CD4-positive, alpha-beta T cell treated with Interleukin-12 subunit alpha and Interleukin-12 subunit beta, for 1 hour (primary cell): ENCODE results near the gene CHRNE.
"Not testable (repeated sequence)": the region's sequence is repeated elsewhere in the genome, so short reads cannot be mapped to it uniquely, and the experiment has no call there.

Experiments
- DNase-seq: peaks from one replicate; pipeline ENCODE4 v3.0.0-alpha.2; 2020

CHRNE gene

GRCh38 chr17:4881761-4882555 is 20.9 kb downstream of the CHRNE start:
- DNase-seq, result peak; percentile 73

DNA sequence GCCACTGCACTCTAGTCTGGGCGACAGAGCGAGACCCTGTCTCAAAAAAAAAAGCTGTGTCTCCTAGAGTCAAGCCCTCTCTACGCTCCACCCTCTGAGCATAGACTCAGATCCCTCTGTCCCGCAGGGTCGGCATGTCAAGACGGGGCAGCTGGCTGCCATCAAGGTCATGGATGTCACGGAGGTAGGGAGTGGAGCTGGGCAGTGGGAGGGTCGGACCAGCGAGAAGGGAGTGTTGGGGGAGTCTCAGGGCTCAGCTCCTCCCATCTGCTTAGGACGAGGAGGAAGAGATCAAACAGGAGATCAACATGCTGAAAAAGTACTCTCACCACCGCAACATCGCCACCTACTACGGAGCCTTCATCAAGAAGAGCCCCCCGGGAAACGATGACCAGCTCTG is 22.0 kb downstream of the CHRNE start:
- no peak for DNase-seq

DNA sequence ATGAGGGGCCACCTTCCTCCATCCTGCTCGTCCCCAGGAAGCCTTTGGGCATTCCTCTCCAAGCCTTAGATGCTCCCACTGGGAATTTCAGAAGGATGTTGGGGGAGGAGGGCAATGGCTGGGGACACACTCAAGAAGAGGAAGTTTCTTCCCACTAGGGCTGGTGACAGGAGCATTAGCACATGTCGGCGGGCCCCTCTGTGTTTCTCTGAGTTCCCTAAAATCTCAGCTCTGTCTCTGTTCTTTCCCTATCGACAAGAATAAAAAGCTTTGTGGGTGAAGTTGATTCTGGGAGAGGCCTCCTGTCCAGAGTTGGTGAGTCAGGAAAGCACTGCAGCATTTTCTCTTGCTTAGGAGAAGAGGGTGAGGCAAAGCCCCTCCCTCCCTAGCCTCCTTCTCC is 23.3 kb downstream of the CHRNE start:
- DNase-seq, result no peak

- no peak for DNase-seq
Measured at GRCh38 chr17:4877089-4877488, 25.8 kb downstream of the CHRNE start.

DNA sequence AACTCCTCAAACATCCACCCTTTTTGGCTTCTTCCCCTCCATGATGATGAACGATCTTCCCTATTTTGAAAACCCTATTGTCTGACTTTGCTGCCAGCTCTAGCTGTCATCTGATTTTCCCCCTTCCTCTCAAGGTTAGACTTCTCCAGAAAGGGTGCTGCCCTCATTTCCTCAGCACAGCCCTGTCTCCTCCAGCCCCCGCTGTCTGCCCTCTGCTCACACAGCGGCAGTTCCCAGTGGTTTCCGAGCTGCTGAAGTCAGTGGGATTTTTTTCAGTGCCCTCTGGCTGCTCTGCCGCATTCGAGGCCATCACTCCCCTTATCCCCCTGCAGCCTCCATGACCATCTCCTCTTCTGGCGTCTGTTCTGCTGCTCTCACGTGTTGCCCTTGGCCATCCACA is 30.1 kb downstream of the CHRNE start:
- DNase-seq, result no peak

GRCh38 chr17:4870855-4871254 is 32.0 kb downstream of the CHRNE start:
- DNase-seq, result no peak

DNA sequence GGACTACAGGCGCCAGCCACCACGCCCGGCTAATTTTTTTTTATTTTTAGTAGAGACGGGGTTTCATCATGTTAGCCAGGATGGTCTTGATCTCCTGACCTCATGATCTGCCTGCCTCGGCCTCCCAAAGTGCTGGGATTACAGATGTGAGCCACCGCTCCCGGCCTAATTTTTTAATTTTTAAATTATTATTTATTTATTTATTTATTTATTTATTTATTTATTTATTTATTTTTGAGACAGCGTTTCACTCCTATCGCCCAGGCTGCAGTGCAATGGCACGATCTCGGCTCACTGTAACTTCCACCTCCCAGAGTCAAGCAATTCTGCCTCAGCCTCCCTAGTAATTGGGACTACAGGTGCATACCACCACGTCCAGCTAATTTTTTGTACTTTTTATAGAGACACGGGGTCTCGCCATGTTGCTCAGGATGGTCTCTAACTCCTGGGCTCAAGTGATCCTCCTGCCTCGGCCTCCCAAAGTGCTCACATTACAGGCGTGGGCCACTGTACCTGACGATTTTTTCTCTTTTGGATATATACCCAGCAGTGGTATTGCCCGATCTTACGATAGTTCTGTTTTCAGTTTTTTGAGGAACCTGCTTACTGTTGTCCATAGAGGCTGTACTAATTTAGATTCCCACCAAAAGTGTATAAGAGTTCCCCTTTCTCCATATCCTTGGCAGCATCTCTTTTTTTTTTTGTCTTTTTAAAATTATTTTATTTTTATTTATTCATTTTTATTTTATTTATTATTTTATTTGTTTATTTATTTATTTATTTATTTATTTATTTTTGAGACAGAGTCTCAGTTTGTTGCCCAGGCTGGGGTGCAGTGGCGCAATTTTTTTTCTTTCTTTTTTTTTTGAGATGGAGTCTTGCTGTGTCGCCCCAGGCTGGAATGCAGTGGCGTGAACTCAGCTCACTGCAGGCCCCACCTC is 33.6 kb downstream of the CHRNE start:
- not testable (repeated sequence) for DNase-seq

DNA sequence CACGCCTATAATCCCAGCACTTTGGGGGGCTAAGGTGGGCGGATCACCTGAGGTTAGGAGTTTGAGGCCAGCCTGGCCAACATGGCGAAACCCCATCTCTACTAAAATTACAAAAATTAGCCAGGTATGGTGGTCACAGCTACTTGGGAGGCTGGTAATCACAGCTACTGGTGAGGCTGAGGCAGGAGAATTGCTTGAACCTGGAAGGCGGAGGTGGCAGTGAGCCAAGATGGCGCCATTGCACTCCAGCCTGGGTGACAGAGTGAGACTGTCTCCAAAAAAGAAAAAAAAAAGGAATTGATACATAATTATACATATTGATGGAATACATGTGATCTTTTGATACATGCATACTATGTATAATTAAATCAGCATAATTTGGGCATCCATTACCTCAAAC is 35.4 kb downstream of the CHRNE start:
- DNase-seq, result not testable (repeated sequence)

- no peak for DNase-seq
Measured at GRCh38 chr17:4863321-4863720, 39.6 kb downstream of the CHRNE start.

- no peak for DNase-seq
Measured at GRCh38 chr17:4862720-4863119, 40.2 kb downstream of the CHRNE start.

GRCh38 chr17:4861052-4861451 is 41.8 kb downstream of the CHRNE start:
- DNase-seq, result no peak

DNA sequence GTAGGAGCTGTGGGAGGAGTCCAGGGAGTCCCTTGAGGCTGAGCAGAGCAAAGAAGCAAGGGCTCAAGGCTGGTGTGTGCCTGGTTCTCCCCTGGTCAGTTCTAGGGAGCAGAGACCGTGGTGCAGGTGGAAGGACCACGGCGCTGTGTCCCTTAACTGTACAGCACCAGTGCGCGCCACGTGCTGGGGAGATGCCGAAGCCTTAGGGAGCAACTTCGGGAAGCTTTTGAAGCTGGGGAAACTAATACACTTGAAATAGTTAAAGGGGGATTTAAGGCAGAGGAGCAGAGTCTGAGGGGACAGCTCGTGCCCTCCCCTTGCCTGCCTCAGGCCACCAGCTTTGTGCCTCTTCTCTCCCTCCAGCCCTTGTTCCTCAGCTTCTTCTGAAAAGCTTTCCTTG is 42.2 kb downstream of the CHRNE start:
- no peak for DNase-seq

DNA sequence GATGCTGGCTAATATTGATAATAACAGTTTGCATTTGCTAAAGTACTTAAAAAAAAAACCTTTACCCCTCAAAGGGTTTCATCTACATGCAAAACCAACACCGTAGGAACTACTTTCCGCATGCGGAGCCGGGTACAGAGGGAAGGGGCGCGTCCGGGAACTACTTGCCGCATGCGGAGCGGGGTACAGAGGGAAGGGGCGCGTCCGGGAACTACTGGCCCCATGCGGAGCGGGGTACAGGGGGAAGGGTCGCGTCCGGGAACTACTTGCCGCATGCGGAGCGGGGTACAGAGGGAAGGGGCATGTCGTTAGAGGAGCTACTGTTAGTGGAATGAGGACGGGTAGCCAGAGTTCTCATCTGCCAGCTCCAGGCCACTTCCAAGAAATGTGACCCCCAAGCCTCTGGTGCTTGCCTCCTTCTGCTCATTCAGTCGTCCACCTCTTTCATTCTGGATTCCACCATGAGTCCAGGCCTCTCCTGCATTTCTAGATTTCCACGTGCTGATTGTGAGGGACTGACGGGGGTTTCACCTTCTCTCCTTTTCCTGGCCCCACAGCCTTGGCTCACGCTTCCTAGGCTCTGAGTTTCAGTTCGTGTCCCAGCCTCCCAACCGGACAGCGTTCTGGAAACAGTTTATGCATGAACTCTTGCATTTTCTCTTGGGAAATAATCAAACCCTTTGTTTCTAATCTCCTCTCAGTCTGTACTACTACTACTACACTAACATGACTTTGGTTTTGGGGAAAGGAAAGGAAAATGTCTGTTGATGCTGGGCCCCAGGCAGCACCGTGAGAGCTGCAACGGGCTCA is 42.9 kb downstream of the CHRNE start:
- DNase-seq, result no peak

DNA sequence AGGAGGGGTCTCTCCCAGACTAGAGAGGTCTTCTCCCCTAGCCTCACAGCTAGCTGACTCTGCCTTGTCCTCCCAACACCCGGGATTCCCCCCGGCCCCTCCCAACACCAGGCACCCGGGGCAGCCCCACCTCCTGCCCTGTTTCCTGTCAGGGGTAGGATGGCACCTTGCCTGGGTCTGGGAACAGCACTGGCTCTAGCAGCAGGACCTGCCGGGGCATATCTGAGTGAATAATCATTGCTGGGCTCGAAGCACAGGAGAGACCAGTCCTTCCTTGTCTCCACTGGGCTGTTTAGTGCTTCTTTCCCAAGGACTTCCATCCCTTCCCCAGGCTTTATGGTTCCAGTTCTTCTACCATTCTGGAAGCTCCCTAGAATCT is 44.0 kb downstream of the CHRNE start:
- DNase-seq, result no peak

DNA sequence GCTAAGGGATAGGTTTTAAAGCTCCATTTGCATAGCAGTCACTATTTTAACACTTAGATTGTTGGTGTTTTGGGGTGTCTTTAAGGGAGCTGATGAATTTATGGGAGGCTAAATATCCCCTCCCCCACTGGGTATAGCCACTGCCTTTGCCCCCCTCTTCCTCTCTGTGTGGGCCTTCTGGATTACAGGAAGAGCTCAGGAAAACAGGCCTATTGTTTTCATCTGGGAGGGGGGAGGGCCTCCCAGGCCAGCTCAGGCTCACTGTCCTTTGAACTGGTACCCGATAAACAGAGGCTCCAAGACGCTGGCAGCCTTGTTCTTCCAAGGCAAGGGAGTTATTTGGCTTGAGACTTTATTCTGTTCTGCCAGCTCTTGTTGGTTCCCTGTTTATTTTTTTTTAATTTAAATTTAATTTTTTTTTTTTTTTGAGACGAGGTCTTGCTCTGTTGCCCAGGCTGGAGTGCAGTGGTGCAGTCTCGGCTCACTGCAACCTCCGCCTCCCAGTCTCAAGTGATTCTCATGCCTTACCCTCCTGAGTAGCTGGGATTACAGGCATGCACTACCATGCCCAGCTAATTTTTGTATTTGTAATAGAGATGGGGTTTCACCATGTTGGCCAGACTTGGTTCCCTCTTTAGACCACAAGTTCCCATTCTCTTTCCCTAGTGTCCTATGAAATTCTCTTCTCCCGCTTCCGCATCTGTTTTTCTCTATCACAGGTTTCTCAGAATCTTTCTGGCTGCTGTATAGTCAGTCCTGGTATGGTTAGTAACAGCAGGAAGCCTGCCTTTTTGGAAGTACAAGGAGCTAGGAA is 44.6 kb downstream of the CHRNE start:
- DNase-seq, result no peak

GRCh38 chr17:4857347-4857746 is 45.6 kb downstream of the CHRNE start:
- DNase-seq, result not testable (repeated sequence)

DNA sequence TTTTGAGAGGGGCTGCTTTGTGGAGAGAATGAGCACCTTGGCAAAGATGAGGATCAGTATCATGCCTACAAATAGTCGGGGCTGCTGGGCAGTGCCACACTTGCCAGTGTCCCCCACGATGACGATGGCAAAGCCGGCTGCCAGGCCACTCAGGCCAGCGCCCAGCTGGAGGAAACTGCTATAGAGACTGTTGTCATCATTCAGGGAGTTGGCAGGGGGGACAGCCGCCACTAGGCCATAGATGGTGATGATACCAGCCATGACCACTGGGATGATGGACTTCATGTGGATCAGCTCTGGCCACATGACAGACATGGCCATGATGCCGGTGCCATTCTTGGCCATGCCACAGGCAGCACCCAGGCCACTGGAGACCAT is 46.0 kb downstream of the CHRNE start:
- DNase-seq, result no peak

GRCh38 chr17:4856271-4856936 is 46.5 kb downstream of the CHRNE start:
- no peak for DNase-seq

- no peak for DNase-seq
Measured at GRCh38 chr17:4854111-4854681, 48.7 kb downstream of the CHRNE start.

DNA sequence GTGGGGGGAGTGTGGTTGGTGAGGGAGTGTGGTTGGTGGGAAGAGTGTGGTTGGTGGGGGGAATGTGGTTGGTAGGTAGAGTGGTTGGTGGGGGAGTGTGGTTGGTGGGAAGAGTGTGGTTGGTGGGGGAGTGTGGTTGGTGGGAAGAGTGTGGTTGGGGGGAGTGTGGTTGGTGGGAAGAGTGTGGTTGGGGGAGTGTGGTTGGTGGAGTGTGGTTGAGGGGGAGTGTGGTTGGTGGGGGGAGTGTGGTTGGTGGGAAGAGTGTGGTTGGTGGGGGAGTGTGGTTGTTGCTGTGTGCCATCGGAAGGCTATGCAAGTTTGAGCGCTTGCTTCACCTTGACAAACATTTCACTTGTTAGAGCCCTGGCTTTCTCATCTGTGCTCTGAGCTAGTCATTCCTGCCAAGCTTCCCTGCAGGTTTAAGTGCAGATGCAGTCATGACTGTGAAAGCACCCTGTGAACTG is 49.7 kb downstream of the CHRNE start:
- DNase-seq, result peak; percentile 44

- peak; percentile 46 for DNase-seq
Measured at GRCh38 chr17:4852567-4853207, 50.2 kb downstream of the CHRNE start.
